NCI-H187 treated with DMSO at 0.1 percent for 48 hours (cell line): ENCODE measurements around the gene MRPS11.
"Not testable (repeated sequence)": the region's sequence is repeated elsewhere in the genome, so short reads cannot be mapped to it uniquely, and the experiment has no call there.

Experiments
- DNase-seq: peaks from one replicate; lab custom pipeline; 2025; lab: John Stamatoyannopoulos, UW

MRPS11 gene

DNA sequence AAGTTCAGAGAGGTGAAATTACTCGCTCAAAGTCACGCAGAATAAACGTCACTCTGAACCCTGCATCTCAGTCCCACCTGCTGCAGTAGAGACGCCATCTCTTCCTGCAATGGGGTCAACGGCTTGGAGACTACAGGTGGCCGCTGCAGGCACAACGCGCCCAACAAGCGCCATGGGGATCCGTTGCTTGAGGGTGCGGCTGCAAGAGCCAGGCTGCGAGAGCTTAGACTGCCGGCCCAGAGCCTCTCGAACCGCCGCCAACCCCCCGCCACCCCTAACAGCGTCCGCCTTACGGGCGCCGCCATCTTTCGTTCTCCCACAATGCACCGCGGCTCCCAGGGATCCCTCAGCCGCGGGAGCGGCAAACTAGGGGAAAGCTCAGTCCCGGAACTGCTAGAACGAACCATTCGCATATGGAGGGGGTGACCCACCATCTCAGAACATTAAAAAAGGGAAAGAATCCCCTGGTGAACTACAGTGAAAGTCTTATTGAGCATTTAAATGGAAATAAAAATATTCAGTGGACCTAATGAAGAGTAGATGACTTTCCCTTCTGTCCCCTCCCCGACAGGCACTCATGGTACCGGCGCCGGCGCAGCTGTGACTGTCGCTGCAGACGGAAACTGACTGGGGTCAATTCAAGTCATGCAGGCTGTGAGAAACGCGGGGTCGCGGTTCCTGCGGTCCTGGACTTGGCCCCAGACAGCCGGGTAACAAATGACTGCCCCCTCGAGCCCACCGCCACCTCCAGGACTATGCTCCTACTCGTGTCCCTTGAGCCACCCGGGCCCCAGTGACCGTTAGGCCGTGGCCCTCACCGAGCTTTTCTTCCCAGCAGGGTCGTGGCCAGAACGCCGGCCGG, at the start of gene MRPS11, which contains the start of gene MRPL46:
MRPS11 (plus strand) TSS at position 636 of the 862 bp plus-strand sequence; CDS start at position 646, 10 bp downstream.
MRPL46 (minus strand) TSS at position 316 of the 862 bp plus-strand sequence; CDS start at position 305, 11 bp downstream.
- DNase-seq = peak; percentile 61

DNA sequence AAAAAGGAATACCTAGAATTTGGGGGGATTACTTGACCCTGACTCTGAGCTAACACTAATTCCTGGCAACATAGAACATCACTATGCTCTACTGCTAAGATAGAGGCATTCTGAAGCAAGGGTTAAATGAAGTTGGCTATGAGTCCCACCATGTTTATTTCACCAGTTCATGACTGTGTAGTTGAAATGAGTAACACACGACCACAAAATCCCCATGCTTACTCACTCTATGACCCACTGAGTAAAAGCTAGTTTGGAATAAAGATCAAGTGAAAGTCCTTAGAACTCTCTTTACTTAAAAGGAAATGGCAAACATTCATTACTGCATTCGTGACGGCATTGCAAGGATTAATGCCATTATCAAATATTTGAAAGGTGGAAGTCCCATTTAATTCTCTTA, 47.7 kb upstream of the MRPS11 start:
- no peak for DNase-seq

DNA sequence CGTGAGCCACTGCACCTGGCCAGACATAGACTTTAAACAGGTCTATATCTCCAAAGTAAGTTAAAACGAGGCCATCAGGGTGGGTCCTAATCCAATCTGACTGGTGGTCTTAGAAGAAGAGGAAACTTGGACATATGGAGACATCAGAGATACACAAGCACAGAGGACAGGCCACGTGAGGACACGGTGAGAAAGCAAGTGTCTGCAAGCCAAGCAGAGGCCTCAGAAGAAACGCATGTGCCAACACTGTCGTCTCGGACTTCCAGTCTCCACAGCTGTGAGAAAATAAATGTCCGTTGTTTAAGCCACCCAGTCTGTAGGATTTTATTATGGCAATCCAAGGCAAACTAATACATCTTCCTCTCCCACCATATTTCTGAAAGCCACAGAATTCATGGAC, 44.2 kb upstream of the MRPS11 start:
- DNase-seq = no peak

DNA sequence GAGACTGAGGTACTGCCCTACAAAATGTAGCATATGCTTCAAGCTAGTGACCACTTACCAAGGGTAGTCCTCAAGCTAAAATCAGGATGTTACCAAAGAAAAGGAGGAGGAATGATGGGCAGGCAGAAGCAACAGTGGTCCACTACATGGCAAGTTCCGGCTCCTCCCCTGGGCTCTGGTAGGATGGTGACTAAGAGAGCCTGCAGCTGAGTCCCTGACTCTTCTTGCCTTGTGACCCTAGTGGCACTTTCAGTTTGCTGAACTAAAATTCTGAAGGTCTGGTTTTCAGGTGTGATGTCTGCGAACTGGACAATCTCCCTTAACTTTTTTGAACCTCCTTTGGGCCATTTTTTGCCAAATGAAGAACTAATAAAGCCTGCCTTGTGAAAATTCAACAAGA, 41.2 kb upstream of the MRPS11 start:
- DNase-seq = no peak

DNA sequence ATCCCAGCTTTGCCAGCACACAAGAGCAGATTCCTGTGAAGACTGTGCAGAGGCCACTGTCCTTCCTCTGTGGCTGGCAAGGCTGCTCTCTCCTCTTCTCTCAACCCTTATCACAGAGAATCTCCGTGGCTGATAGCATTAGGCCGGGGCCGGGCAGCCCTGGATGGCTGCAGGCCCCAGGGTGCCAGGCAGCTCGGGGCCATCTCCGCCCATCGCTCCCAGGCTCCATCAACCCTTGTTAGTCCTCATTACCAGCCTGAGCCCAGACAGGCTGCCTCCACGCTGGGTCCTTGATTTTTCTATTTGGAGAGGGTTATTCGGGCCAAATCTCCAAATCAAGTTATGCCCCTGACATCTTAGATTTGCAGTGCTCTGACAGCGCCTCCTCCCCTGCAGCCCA, 39.5 kb upstream of the MRPS11 start:
- no peak for DNase-seq

DNA sequence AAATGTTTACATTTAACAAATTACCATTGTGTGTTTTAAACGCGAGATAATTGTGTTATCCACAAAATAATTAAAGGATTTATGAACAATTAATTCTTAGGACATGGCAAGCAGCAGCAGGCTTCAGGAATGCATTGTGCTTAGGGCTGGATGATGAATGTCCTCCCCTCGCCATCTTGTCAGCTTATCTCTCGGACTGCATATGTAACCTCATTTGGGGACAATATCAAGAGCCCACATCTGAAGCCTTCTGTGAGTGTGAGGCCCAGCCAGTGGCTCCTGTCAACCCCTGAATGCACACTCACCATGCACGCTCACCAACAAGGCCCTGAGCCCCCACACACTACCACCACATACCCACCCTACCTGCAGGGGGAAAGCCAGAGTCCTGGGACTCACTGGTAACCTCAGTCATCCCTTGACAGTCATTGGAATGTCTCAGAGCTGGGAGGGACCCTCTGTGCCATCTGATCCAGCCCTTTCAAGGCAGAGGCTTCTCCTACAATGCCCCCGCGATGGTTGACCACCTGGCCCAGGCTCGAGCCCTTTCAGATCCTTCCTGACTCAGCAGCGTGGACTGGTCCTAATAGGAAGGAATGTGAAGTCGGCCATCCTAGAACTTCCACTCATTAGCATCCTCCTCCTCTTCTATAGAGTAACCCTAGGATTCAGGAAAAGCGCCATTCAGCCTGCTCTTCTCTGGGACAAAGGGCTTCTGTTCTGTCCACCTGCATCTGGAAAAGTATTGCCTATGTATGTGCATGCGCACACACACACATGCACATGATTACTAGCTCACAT, 38.5 kb upstream of the MRPS11 start:
- DNase-seq = no peak

DNA sequence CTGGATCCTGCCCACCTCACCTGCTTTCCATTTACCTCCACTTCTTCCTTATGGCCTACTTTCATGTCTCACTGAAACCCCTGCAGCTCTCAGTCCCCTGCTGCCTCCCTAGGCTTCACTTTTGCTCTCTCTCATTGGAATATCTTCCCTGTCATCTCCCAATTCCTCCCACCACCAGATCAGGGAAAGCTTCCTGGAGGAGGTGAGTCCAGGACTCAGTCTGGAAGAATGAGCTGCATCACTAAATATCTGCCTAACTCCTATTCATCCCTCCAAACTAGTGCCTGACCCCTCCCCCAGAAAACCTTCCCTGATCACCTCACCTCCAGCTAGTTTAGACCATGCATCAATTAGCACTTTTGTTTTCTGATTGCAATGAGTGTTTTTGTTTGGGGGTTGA, 37.5 kb upstream of the MRPS11 start:
- no peak for DNase-seq

DNA sequence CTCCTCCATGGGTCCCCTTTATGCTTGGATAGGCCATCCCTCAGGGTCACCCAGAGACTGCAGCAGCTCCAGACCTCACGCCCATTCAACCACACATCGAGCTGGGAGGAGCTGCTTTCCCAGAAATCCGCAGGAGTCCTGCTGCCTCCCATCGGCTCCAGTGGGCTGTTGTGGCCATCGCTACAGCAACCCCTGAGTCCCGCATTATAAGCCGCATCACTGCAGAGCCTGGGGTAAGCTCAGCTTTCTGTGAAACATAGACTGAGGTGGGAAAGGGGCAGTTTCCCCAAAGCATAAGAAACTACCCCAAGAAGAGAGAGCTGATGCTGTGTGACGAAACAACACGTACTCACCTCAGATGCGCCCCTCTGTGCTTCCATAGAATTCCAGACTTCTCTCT, 36.1 kb upstream of the MRPS11 start:
- DNase-seq = no peak

DNA sequence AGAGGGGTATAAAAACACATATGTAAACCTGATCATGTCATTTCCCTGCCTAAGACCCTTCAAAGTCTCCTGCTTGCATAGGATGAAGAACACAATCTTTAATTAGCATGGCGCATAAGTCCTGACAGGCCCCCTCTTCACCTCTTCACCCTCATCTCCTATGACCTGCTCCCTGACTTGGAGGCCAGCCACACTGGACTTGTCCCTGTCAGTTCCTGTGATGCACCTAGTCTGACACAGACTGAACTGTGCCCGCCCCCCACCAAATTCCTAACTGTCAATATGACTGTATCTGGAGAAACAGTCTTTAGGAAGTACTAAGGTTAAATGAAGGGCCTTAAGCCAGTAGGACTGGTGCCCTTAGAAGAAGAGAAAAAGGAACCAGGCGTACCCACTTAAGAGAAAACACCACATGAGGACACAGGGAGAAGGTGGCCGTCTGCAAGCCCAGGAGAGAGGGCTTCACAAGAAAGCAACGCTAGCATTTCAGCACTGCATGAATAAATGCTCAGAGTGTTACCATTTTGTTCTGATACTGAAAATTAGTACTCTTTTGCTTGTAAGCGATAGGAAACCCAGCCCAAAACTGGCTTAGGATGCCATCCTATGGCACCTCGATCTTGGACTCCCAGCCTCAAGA, 34.3 kb upstream of the MRPS11 start:
- no peak for DNase-seq

DNA sequence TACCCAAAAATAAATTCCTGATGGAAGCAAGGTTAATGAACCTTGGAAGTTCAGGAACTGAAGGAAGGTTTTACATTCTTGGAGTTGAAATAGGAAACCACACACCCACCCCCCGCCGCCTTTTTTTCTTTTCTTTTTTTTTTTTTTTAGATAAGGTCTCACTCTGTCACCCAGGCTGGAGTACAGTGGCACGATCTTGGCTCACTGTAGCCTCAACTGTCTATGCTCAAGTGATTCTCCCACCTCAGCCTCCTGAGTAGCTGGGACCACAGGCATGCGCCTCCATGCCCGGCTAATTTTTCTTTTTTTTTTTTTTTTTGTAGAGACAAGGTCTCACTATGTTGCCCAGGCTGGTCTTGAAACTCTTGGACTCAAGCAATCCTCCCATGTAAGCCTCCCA, 33.4 kb upstream of the MRPS11 start:
- DNase-seq = not testable (repeated sequence)

DNA sequence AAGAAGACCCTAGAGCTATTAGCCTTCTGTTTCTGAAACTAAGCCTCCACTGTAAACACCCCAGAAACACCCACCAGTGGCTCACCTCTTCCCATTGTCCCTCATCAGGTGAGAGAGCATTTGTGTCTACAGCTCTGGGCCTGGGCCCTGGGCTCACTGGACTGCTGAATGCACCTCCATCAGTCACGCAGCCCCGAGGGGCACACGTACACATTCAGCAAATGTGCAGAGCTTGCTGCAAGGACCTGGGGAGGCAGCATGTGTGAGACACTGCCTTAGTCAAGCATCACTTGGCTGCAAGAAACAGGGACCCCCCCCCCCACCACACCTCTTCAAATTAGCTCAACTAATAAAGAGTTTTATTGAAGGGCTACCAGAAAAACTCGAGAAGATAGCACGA, 29.3 kb upstream of the MRPS11 start:
- no peak for DNase-seq

DNA sequence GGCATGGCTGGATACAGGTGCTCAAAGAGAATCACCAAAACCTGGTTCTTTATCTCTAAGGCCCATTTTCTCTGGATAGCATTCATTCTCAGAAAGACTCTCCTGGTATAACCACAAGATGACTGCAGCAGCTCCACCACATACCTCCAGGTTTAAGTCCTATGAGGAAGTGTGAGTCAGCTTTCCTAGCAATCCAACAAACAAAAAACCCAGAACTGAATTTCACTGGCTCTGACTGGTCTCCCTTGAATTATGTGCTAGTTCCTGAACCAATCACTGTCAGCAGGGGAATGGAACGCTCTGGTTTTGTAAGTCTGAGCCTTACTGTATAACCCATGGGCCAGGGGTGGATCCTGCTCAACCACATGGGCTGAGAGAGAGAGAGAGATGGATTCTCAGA, 27.5 kb upstream of the MRPS11 start:
- DNase-seq = no peak

DNA sequence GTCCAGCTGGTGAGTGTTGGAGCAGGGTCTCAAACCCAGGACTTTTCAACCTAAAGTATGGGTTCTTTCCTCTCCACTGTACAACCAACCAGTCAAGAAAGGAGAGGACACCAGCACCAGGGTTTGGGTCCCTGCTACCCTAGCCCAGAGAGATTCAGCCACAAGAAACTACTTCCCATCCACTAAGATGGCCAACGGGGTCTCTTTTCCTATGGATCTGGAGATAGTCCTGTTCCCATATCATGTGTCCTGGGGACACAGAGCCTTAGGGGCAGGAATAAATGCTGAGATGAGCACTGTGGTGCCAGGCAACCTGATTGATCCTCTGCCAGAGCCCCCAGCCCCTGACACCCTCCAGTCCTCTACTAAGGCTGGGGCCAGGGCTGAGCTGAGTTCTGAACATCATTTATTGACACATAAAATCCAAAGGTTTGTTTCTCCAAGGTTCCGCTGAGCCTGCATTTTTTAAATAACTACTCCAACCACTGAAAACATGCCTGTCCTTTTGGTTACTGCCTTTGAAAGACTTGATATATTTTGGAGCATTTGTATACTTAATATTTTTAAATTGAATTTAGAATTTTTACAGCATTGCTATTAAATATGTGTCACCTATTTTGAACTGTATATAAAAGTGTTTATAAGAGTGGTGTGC, 26.3 kb upstream of the MRPS11 start:
- DNase-seq = no peak

DNA sequence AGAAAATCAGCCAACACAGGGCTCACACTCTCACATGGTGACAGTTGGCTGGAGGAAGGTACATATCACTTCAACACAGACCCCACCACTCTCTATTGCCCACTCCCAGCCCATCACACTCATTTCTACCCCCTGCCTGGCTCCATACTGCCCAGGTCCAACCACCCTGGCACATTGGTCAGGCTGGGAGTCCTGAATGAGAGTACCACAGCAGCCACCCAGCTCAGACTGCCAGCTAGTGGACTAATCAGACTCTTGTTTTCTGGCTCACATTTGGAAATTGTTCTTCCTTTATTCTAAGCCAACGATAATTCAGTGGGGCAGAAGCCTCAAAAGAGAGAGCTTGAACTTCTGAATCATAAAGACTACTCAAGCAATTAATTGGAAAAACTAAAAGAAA, 20.3 kb upstream of the MRPS11 start:
- no peak for DNase-seq

DNA sequence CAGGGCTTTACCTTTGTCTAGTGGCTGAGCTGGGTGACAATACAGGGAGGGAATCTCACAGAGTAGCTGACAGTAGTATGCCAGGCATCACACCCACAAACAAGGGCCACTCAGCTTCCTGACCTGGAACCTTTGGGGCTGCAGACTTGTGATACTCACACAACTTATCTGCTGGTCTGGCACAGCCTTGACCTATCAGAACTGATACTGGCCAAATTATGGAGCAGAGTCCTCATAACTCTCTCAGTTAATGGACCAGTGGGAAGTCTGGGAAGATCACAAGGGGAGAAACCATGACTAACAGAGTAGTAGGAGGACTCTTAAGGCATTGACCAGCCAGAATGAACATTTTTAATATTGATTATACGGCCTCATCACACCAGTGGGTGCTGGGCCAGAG, 19.8 kb upstream of the MRPS11 start:
- DNase-seq = no peak

DNA sequence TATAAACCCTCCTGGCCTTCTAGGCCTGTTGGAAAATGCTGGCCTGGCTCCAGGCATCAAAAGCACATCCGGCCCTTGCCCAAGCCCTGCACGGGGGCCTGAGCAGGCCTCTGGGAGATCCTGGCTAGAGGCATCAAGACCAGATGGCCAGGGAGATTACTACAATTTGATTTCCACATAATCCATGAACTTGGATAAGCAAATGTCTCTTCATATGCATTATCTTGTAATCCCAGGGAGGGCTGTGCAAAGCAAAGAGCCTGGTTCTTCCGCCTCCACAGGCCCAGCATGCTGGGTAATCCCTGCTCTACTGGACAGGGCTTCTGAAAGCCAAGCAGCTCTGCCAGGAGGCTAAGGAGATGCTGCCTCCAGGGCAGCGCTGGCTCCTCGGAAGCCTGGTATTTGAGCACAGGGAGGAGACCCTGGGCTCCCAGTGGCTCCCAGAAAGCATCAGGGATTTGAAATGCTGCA, 18.5 kb upstream of the MRPS11 start:
- no peak for DNase-seq

DNA sequence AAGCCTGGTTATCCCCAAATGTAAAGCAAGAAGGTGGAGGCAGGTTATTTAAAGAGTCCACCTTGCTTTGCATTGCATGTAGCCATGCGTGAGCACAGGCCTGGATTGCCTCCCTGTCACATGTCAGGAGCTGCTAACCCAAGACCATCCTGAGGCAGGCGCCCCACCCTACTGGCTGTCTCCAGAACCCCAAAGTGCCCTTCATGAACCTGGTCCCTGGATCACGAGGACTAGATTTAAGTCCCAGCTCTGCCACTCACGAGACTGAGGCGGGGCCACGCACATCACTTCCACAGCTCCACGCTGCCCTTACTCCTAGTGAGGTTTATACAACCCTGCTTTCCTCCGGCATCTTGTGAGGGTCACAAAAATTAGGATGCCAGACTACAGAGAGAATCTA, 17.9 kb upstream of the MRPS11 start:
- no peak for DNase-seq

DNA sequence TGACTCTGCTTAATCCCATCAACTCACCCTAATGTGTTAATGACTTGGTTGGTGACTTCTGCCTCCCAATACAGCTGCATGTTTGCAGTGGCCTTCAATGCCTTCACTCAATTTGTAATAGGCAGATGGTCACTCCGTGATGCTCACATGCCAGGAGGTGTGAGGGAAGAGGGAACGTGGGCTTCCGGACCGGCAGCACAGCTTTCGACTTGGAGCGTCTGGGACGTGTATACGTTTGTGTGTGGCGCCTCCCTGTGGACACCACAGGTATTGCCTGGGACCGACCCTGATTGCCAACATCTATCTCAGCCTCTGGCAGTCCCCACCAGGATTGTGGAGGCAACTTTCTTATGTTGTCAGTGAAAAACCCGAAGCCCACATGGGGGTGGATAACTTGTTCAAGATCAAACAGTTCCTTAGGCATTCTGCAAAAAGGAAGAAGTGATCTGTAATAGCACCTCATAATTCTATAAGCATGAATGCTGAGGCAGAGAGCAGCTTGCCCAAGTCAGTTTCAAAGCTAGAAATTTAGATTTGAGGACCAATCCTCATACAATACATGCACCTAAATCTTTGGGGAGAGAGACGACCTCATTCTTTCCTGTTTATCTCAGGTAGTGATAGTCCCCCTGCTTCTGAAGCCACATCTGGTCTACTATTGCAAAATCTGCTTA, 17.2 kb upstream of the MRPS11 start:
- no peak for DNase-seq

DNA sequence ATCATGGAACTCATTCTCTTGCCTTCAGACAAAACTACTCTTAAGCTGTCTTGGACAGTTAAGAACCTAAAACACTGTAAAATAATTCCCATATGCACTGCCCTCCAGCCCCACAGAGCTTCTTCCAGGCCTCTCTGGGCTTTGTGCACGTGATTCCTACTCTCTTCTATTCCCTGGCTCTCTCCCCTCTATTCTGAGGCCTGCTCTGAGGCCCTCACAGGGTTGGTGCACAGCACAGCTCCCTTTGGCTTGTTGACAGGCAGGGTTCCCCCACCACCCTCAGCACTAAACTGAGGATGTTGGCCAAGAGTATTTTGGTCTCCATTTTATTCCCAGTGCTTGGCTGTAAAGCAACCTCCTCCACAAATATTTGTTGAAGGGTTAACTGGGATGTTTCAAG, 13.9 kb upstream of the MRPS11 start:
- no peak for DNase-seq

DNA sequence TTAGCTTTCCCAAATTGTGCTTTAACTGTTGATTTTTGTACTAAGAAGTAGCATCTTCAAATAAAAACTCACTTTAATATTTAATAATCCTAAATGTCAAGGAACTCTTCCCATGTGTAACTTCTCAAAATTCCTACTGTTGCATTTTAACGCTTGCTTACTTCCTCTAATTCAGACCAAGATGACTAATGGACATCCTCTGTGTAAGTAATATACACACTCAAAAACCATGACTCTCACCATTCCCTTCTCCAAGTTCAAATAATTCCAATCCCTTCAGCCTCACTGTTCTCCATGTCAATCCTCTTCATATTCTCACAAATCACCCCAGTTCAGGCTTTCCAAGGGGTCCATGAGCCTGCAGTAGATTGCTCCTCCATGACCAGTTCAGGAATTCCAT, 13.3 kb upstream of the MRPS11 start:
- no peak for DNase-seq
